ES-I3 (cell line): Measurements from ENCODE around the gene NFIC.

ENCODE experiments used
- H3K36me3 ChIP-seq: 2 replicates; pipeline ENCODE4 v1.6.1; 2013; ENCODE audit warnings: mild to moderate bottlenecking, low read length, control low read depth, moderate library complexity; ENCODE audit not compliant: insufficient read depth
- H3K4me1 ChIP-seq: 2 replicates; pipeline ENCODE4 v1.6.1; 2013; ENCODE audit warnings: mild to moderate bottlenecking, control low read depth, low read length; ENCODE audit not compliant: insufficient read depth
- H3K9ac ChIP-seq: 2 replicates; pipeline ENCODE4 v1.6.1; 2013; ENCODE audit warnings: low read depth, mild to moderate bottlenecking, low read length, moderate library complexity
- H3K9me3 ChIP-seq: 2 replicates; pipeline ENCODE4 v1.6.1; 2013; ENCODE audit warnings: mild to moderate bottlenecking, low read length, moderate library complexity; ENCODE audit not compliant: control insufficient read depth, insufficient read depth

The NFIC gene

DNA sequence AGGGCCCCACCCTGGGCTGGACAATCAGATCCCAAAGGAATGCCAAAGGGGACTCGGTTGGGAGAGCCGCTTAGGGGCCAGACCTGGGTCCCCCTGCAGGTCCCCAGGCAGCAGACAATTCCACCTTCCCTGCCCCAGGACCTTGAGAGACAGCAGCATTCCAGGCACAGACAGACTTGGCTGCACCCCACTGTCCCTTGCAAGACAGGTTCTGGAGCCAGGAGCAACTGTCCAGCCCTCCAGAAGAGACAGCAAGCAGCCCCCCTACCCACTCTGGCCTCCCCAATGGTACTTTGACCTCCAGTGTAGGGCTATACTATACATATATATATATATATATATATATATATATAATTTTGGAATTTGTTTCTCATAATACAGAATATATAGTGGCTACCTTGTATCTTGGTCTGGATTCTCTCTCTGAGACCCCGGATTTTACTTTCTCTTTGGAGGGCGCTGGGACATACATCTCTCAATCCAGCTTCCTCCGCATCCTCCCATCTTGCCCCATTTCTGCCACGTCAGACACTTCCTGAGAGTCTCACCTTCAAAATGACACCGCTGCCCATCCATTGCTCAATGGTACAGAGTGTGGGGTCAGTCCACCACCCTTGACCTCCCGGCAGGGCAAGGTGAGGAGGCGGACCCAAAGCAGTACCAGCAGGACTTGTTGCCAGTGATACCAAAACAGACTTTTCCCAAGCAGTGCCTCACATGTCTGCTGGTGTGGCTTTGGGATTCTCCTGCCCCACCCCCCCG lies 101.2 kb downstream of the NFIC start:
- H3K9me3 ChIP-seq, result peaks cover 4% of the 10 kb centered on the region
- H3K36me3 ChIP-seq, result no peaks in the 10 kb centered on the region
- no peak overlapping the region for H3K9ac ChIP-seq
- H3K4me1 ChIP-seq, result no peaks in the 10 kb centered on the region

- Histone ChIP-seq H3K4me1 (no peaks in the 10 kb centered on the region), H3K36me3 (no peaks in the 10 kb centered on the region), H3K9me3 (peaks cover 4% of the 10 kb centered on the region), H3K9ac (no peak overlapping the region)
Measured at GRCh38 chr19:3468211-3468610, 101.8 kb downstream of the NFIC start.

- H3K9me3 ChIP-seq, result peaks cover 4% of the 10 kb centered on the region
- no peaks in the 10 kb centered on the region for H3K36me3 ChIP-seq
- no peaks in the 10 kb centered on the region for H3K4me1 ChIP-seq
- no peak overlapping the region for H3K9ac ChIP-seq
Measured at GRCh38 chr19:3469638-3470499, 103.5 kb downstream of the NFIC start.

GRCh38 chr19:3470500-3471128 lies 104.2 kb downstream of the NFIC start:
- H3K9me3 ChIP-seq, result peaks cover 4% of the 10 kb centered on the region
- H3K4me1 ChIP-seq, result no peaks in the 10 kb centered on the region
- H3K9ac ChIP-seq, result no peak overlapping the region
- no peaks in the 10 kb centered on the region for H3K36me3 ChIP-seq

DNA sequence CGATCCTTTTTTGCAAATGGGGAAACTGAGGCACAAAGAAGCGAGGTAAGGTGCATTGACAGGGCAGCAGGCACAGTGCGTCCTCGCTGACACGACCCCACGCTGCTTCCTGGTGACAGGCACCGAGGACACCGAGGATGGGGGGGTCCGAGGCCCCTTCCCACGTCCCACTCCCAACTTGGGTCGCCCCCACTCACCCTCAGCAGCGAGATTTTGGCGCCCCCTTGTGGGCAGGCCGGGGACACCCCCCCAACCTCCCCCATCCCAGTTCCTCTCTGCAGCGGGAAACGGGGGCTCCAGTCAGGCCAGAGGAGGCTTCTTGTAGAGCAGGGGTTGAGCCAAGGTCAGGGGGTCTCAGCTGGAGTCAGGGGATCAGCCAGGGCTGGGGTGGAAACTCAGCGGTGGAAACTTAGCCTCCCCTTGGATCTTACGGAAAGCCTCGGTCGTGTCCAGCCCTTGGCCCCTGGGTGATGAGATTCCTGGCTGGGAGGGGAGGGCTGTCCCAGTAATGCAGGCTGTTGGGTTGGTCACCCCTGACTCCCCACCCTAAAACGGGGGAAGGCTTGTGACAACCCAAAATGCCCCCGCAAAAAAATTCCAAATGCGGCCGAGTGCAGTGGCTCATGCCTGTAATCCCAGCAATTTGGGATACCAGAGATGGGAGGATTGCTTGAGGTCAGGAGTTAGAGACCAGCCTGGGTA lies 105.7 kb downstream of the NFIC start:
- Histone ChIP-seq H3K36me3 (no peaks in the 10 kb centered on the region), H3K9me3 (peaks cover 4% of the 10 kb centered on the region), H3K9ac (no peak overlapping the region), H3K4me1 (no peaks in the 10 kb centered on the region)

GRCh38 chr19:3474010-3474409 lies 107.6 kb downstream of the NFIC start:
- Histone ChIP-seq H3K36me3 (no peaks in the 10 kb centered on the region), H3K9me3 (no peaks in the 10 kb centered on the region), H3K4me1 (no peaks in the 10 kb centered on the region), H3K9ac (no peak overlapping the region)

- Histone ChIP-seq H3K9me3 (no peaks in the 10 kb centered on the region), H3K9ac (no peak overlapping the region), H3K4me1 (no peaks in the 10 kb centered on the region), H3K36me3 (no peaks in the 10 kb centered on the region)
Measured at GRCh38 chr19:3474614-3475013, 108.2 kb downstream of the NFIC start.

DNA sequence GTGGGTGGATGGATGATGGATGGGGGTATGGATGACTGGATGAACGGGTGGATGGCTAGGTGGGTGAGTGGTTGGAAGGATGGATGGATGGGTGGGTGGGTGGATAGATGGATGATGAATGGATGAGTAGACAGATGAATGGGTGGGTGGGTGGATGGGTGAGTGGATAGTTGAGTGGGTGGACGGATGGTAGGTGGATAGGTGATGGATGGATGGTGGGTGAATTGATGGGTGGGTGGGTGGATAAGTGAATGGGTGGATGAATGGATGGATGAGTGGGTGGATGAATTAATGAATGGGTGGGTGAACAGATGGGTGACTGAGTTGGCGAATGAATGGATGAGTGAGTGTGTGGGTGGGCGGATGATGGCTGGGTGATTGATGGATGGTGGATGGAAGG lies 109.1 kb downstream of the NFIC start:
- Histone ChIP-seq H3K4me1 (no peaks in the 10 kb centered on the region), H3K36me3 (no peaks in the 10 kb centered on the region)

DNA sequence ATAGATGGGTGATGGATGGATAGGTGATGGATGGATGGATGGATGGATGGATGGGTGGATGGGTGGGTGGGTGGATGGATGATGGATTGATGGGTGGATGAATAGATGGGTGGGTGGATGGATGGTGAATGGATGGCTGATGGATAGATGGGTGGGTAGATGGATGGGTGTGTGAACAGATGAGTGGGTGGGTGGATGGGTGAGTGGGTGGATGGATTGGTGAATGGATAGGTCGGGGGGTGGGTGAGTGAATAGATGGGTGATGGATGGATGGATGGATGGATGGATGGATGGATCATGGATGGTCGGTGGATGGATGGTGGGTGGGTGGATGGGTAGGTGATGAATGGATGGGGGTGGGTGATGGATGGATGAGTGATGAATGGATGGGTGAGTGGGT lies 110.4 kb downstream of the NFIC start:
- Histone ChIP-seq H3K9ac (no peak overlapping the region), H3K9me3 (no peaks in the 10 kb centered on the region), H3K4me1 (peaks cover 9% of the 10 kb centered on the region; the same call in 1 of the 2 replicates), H3K36me3 (no peaks in the 10 kb centered on the region)

More for the DNA sequence above, 109.1 kb downstream of the NFIC start:
- no peaks in the 10 kb centered on the region for H3K9me3 ChIP-seq
- no peak overlapping the region for H3K9ac ChIP-seq

- no peaks in the 10 kb centered on the region for H3K9me3 ChIP-seq
- H3K4me1 ChIP-seq, result peaks cover 9% of the 10 kb centered on the region; the same call in 1 of the 2 replicates
- H3K36me3 ChIP-seq, result no peaks in the 10 kb centered on the region
- H3K9ac ChIP-seq, result no peak overlapping the region
Measured at GRCh38 chr19:3477506-3477905, 111.1 kb downstream of the NFIC start.

DNA sequence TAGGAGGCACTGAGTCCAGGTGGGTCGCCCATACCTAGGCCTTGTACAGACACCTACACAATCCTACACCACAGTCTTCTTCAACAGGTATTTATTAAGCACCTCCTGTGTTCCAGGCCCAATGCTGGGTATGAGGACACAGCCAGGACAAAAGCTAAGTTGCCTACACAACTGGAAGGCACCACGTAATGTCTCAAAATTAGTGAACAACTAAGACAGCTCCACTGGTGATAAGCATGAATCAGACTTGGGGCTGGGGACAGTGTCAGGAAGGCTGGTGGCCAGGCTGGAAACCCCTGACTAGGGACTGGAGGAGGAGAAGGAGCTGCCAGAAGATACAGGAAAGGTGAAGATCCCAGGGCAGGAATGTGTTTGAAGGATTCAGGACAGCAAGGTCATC lies 111.6 kb downstream of the NFIC start:
- H3K36me3 ChIP-seq, result no peaks in the 10 kb centered on the region
- H3K4me1 ChIP-seq, result peaks cover 9% of the 10 kb centered on the region; the same call in 1 of the 2 replicates
- H3K9me3 ChIP-seq, result no peaks in the 10 kb centered on the region
- no peak overlapping the region; the same call in 1 of the 2 replicates for H3K9ac ChIP-seq

- Histone ChIP-seq H3K9ac (peak overlapping the region; percentile 53; the same call in 1 of the 2 replicates), H3K4me1 (peaks cover 9% of the 10 kb centered on the region; the same call in 1 of the 2 replicates), H3K9me3 (no peaks in the 10 kb centered on the region), H3K36me3 (no peaks in the 10 kb centered on the region)
Measured at GRCh38 chr19:3478409-3479176, 112.2 kb downstream of the NFIC start.

DNA sequence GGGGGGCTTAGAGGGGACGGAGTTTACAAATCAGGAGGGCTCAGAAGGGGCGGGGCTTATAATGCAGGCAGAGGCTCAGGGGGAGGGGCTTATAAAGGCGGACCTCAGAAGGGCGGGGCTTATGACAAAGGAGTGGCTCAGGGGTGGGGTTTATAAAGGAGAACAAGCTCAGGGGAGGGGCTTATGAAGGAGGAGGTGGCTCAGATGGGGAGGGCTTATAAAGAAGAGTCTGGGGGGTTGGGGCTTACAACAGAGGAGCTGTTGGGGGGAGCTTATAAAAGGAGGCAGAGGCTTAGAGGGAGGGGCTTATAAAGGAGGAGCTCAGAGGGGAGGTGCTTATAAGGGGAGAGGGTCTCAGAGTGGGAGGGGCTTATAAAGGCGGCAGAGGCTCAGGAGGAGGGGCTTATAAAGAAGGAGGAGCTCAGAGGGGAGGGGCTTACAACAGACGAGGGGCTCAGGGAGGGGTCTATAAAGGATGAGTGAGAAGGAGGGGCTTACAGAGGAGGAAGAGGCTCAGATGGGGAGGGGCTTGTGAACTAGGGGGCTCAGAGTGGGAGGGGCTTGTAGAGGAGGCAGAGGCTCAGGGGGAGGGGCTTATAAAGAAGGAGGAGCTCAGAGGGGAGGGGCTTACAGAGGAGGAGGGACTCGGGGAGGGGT lies 112.9 kb downstream of the NFIC start:
- Histone ChIP-seq H3K9ac (peak overlapping the region; percentile 53; the same call in 1 of the 2 replicates), H3K4me1 (peaks cover 9% of the 10 kb centered on the region; the same call in 1 of the 2 replicates), H3K36me3 (no peaks in the 10 kb centered on the region), H3K9me3 (no peaks in the 10 kb centered on the region)
